SKM-1 (cell line): ENCODE data around the gene SRRM4.

Source experiments
- DNase-seq: peaks from one replicate; lab custom pipeline; 2025; ENCODE audit not compliant: unreplicated experiment; lab: John Stamatoyannopoulos, UW

Gene SRRM4, protein sequence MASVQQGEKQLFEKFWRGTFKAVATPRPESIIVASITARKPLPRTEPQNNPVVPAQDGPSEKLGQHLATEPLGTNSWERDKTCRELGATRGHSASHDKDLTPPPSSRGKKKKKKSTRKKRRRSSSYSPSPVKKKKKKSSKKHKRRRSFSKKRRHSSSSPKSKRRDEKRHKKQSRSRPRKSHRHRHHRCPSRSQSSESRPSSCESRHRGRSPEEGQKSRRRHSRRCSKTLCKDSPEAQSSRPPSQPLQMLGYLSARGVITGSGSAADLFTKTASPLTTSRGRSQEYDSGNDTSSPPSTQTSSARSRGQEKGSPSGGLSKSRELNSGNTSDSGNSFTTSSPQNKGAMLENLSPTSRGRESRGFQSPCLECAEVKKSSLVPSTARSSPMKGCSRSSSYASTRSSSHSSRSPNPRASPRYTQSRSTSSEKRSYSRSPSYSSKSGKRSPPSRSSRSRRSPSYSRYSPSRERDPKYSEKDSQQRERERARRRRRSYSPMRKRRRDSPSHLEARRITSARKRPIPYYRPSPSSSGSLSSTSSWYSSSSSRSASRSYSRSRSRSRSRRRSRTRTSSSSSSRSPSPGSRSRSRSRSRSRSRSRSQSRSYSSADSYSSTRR

DNA sequence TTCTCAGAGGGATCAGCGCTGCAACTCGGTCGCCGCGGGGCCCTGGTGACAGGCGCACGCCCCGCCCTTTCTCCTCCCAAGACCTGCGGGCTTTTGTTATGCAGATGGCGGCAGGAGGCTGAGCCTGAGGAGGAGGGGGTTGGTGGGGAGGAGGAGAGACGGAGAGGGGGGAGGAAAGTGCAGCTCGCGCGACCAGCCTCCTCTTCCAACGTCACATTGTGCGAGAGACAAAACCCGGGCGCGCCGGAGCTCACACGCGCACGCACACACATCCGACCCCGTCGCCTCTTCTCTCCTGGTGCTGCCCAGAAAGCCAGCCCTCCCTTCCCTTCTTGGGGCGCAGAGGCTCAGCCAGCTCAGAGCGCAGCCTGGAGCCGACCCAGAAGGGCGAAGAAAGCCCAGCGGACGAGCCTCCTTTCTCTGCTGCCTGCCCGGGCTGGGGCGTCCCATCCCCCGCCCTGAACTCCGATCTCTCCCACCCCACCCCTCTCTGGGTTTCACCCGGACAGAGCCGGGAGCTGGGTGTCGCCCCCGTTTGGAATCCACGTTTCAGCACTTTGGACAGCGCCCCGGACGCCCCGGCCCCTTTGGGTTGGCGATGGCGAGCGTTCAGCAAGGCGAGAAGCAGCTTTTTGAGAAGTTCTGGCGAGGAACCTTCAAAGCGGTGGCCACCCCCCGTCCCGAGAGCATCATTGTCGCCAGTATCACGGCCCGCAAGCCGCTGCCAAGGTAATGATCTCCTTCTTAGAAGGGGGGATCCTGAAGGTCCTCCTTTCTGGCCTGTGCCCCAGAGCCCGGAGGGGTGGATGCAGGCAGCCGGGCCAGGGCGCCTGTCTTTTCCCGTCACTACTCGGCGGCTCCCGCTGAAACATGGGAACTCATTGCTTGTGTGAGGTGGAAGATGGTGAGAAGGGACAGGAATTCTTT, at the start of gene SRRM4:
TSS of gene SRRM4 (plus strand) at position 257 of the 927 bp plus-strand sequence. CDS start at position 599, 342 bp downstream.
- no peak for DNase-seq

GRCh38 chr12:118946256-118946655, 35.1 kb upstream of the SRRM4 start:
- no peak for DNase-seq

DNA sequence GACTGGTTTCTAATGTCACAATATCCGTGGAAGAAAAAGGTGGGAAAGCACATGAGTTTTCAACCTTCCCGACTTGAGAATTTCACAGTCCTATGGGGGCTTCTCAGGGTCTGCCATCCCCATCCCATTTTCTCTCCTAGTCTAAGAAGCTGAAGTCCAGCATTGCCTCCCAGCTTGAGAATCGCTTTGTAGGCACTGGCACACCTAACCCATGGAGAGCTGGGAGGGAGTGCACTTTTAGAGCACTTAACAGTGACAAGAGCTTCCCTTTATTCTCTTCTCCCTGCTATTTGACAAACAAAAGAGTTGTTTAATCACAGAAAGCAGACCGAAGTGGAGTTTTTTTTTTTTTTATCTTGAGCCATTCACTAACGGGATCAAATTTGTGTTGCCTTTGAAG, 22.8 kb upstream of the SRRM4 start:
- no peak for DNase-seq

GRCh38 chr12:118959348-118959747, 22.0 kb upstream of the SRRM4 start:
- no peak for DNase-seq

DNA sequence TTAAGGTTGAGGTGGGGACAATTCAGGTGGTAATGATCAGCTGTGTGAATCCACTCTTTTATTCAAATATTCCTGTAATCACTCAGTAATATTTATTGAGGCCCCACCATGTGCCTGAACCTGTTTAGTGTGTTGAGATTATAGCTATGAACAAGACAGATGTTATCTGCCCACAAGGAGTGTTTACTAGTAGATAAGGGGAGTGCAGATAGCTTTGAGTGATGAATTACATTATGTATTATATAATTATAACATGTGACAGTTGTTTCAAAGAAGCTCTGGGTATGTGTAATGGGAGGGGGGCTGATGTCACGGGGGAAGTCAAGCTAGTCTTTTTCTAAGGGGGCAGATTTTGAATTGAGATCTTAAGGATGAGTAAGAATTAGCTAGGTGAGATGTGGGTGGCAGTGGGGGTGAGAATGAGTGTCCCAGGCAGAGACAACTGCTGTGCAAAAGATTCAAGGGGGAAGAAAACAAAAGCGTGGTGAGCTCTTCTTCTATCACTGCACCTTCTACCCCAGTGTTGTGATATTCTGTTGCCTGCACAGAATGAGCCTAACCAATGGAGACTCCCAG, 21.3 kb upstream of the SRRM4 start:
- DNase-seq, result no peak

DNA sequence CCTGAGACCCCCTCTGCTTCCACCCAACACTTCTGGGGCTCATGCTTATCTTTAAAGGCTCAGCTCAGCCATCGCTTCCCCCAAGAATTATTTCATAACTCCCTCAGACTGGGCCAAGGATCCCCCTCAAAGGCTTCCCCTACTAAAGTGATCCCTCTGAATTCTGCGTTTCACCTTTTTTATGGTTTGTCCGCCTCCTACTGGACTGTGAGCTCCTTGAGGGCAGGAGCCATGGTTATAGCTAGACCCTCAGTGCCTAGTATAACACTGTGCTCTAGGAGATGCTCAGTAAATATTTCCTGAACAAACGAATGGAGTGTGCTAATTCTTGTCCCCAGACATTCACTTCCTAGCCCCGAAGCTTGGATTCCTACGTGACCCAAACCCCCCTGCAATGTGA, 20.5 kb upstream of the SRRM4 start:
- DNase-seq, result no peak

GRCh38 chr12:118964988-118965387, 16.4 kb upstream of the SRRM4 start:
- DNase-seq, result no peak

DNA sequence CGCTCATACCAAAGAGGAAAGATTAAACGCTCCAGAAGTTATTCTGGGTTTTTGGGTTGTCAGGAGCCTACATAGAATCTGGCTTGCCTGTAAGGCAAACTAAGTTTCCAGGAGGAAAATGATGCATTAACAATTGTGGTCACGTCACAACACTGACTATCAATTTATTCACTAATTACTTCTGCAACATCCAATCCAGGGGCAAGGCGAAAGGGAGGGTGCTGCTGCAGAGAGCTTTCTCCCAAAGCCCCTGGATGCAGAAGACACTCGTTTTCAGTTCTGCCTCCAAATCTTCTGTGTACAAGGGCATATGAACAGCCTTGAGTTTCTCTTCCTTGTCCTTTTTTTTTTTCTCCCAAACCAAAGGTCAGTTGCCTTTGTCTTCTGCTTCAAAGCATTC, 10.5 kb upstream of the SRRM4 start:
- no peak for DNase-seq

DNA sequence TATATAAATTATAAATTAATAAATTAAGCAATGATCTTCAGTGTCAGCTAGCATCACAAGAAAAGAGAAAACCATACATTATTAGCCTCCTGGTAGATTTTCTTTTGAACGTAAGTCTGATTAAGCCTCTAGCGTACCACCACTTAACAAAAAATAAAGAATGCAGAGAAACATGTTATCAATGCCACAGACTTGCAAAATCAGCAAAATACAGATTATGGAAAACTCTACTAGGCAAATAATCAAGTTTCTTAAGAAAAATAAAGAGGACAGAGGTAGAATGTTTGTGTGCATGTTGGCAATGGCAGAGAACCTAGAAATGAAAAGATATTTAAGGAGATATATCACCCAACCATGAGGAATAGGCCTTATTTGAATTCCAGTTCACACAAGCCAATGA, 8.4 kb upstream of the SRRM4 start:
- DNase-seq, result no peak

- DNase-seq, result no peak
These were observed 1.5 kb upstream of the SRRM4 start for GRCh38 chr12:118979763-118980406.

DNA sequence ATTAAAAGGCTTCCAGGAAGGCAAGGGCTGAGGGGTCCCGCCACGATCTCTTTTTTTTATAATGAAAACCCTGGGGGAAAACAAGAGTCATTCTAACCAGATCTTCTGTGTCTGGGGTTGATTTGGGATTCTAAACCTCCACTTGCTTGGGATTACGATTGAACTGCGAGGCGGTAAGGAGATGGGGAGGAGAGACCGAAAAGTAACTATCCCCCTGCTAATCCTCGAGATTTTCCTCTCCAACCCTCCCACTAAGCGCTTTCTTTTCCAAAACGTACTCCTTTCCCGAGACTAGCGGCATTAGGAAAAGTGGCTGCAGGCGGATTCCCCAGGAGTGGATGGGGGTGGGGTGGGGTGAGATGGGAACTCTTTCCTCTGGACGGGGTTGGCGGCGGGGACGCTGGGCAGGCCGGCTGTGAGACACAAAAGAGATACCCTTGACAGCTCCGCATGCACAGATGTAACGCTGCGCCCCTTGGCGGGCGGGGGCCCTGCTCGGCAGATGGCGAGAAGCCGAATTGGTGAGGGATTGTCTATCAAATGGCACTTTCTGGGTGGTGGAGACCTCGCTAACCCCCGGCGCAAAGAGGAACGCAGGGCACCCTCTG, 830 bp upstream of the SRRM4 start:
- DNase-seq, result no peak

- no peak for DNase-seq
These were observed 961 bp downstream of the SRRM4 start for GRCh38 chr12:118982302-118982701.

DNA sequence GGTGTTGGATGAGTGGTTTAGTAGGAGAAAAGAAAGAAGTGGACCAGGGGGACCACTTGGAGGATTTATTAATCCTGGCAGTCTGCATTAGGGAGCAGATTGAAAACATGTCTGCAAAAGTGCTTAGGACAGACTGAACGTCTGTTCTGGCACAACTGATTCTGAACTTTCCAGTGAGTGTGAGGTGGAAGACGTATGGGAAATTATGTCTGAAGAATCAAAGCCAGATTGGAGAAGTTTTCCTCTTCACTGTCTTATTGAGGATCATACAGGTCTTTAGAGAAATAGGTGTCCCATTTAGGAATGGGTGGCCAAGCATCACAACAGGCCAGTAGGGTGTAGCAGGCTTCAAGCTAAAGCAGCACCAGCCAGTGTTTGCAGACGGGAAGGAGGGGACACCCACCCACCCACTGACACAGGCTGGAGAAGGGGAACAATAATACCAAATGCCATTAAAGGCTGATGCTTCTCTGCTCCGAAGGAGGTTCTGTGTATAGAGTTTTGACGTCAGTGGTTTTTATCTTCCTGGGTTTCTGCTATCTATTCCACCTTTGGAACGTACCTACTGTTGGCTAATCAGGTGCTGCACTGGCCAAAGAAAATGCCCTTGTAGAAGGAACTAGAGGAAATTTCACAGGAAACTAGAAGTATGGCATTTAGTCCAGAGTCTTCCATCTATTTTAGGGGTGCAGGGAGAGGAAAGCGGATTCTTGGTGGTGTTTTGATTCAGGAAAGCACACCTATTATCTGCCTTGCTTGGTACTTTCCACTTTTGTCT, 1.8 kb downstream of the SRRM4 start:
- DNase-seq, result no peak

DNA sequence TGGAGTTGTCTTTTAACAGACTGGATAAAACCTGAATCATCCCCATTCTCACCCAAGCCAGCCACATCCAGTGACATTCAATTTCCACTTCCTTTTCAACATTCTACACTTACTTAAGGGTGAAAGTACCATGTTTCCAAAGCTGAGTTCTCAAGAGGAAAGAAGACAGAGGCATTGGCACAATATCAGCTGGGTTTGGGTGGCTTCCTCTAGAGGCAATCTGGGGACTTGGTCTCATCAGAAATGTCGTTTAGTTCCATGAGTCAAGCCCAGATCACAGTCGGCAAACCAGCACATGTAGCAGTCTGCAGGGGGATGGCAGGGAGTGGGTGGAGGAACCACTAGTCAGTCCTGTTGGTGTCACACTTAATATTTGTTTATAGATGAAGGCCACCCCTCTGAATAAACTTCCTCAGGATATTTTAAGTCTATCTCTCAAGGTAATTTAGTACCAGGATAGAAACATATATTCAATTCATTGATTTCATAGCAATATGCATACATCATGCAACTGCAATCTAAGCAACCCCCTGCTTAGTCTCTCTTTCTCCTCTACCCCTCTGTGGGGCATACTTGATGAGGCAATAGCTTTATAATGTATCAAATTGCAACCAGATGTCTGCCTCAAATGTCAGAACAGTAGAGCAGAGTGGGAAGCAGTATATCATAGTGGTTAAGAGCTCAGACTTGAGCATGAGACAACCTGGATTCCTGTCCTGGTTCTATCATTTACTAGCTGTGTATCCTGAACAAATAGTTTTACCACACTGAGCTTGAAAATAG, 3.0 kb downstream of the SRRM4 start:
- no peak for DNase-seq

- DNase-seq, result no peak
These were observed 4.7 kb downstream of the SRRM4 start for GRCh38 chr12:118986050-118986449.

- no peak for DNase-seq
These were observed 17.8 kb downstream of the SRRM4 start for GRCh38 chr12:118999107-118999506.

DNA sequence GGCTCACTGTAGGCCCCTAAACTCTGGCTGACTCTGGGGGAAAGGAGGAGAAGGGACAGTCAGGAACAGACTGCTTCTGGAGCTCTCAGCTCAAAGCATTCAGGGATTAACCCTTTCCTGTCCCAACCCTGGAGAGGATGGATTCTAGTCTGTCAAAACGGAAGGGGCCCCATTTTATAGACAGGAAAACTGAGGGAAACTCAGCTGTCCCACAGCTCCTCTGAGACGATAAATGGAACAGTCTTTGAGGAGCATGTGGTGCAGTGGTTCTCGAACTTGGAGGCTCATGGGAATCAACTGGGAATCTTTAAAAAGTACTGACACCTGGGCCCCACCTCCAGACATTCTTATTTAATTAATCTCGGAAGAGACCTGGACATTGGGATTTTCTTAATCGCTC, 23.7 kb downstream of the SRRM4 start:
- no peak for DNase-seq

DNA sequence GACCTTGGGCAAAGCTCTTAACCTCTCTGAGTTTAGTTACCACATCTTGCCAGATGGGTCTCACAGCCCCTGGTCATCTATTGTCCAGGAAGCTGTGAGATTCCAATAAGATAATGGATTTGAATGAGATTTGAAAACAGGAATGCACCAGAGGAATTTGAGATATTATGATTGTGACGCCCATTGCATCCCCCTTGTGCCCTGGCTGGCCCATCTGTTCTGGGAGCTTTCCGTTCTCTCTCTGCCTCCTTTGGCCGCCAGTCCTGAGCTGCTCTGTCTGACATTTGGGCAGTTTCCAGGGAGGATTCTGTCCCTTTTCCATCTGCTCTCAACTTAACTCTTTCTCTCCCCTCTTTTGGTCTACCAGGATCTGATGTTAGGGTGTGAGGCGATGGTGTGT, 24.6 kb downstream of the SRRM4 start:
- no peak for DNase-seq

GRCh38 chr12:119006746-119007145, 25.4 kb downstream of the SRRM4 start:
- no peak for DNase-seq
